ENCODE results near the gene PPFIA3. TPM values are rescaled to one million over a fixed set of nuclear protein-coding genes. Genes with fewer than 3 reads are reported as not detected.

Gene PPFIA3
- total RNA-seq, 1 donor, result 1.1 TPM

DNA sequence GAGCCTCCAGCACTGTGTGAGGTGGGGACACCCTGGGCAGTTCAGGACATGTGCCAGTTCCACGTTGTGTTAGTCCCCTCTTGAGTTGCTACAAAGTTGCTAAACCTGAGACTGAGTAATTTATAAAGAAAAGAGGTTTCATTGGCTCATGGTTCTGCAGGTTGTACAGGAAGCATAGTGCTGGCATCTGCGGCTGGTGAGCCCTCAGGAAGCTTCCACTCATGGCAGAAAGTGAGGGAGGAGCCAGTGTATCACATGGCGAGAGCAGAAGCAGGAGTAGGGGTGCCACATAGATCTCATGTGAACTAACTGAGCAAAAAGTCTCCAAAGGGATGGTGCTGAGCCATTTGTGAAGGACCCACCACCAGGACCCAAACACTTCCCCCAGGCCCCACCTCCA, 71.4 kb downstream of the PPFIA3 start:
- Histone ChIP-seq H2AFZ (ENCODE audit: low read length) (no peak overlapping the region), H3K27me3 (ENCODE audit: insufficient read depth, low read length) (no peaks in the 10 kb centered on the region), H3K79me2 (ENCODE audit: insufficient read depth, low read length) (no peaks in the 10 kb centered on the region), H3K36me3 (ENCODE audit: insufficient read depth, low read length) (peaks cover 70% of the 10 kb centered on the region), H3K4me3 (ENCODE audit: insufficient read depth, low read length) (no peak overlapping the region), H3K4me2 (ENCODE audit: insufficient read depth, low read length) (no peak overlapping the region), H3K4me1 (ENCODE audit: insufficient read depth, low read length) (no peaks in the 10 kb centered on the region), H4K20me1 (ENCODE audit: insufficient read depth, low read length) (no peaks in the 10 kb centered on the region), H3K9me3 (ENCODE audit: low read depth, low read length) (peaks cover 2% of the 10 kb centered on the region), H3K27ac (ENCODE audit: low read depth, low read length) (no peak overlapping the region)
- TF ChIP-seq, protein P1, sequence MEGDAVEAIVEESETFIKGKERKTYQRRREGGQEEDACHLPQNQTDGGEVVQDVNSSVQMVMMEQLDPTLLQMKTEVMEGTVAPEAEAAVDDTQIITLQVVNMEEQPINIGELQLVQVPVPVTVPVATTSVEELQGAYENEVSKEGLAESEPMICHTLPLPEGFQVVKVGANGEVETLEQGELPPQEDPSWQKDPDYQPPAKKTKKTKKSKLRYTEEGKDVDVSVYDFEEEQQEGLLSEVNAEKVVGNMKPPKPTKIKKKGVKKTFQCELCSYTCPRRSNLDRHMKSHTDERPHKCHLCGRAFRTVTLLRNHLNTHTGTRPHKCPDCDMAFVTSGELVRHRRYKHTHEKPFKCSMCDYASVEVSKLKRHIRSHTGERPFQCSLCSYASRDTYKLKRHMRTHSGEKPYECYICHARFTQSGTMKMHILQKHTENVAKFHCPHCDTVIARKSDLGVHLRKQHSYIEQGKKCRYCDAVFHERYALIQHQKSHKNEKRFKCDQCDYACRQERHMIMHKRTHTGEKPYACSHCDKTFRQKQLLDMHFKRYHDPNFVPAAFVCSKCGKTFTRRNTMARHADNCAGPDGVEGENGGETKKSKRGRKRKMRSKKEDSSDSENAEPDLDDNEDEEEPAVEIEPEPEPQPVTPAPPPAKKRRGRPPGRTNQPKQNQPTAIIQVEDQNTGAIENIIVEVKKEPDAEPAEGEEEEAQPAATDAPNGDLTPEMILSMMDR (IDR thresholded peaks at IDR 0.05; ENCODE audit: extremely low read depth, low read depth, low read length), result no peak
- DNase-seq (ENCODE audit: insufficient read length, low spot score, missing footprints), result no peak

DNA sequence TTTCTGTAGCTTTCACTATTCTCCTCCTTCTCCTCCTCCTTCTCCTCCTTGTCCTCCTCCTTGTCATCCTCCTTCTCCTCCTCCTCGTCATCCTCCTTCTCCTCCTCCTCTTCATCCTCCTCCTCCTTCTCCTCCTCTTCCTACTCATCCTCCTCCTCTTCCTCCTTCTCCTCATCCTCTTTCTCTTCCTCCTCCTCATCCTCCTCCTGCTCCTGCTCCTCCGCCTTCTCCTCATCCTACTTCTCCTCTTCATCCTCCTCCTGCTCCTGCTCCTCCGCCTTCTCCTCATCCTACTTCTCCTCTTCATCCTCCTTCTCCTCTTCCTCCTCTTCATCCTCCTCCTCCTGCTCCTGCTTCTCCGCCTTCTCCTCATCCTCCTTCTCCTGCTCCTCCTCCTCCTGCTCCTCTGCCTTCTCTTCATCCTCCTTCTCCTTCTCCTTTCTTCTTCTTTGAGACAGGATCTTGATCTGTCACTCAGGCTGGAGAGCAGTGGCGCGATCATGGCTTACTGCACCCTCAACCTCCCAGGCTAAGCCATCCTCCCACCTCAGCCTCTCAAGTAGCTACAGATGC, 74.6 kb downstream of the PPFIA3 start:
- H3K9me3 ChIP-seq (ENCODE audit: low read depth, low read length), result peaks cover 2% of the 10 kb centered on the region
- TF ChIP-seq, protein P1 (IDR thresholded peaks at IDR 0.05; ENCODE audit: extremely low read depth, low read depth, low read length), result no peak
- no peak overlapping the region for H2AFZ ChIP-seq (ENCODE audit: low read length)
- no peaks in the 10 kb centered on the region for H3K27me3 ChIP-seq (ENCODE audit: insufficient read depth, low read length)
- peaks cover 42% of the 10 kb centered on the region for H3K36me3 ChIP-seq (ENCODE audit: insufficient read depth, low read length)
- no peak overlapping the region for H3K4me2 ChIP-seq (ENCODE audit: insufficient read depth, low read length)
- DNase-seq (ENCODE audit: insufficient read length, low spot score, missing footprints), result no peak
- no peak overlapping the region for H3K27ac ChIP-seq (ENCODE audit: low read depth, low read length)
- no peaks in the 10 kb centered on the region for H3K79me2 ChIP-seq (ENCODE audit: insufficient read depth, low read length)
- H4K20me1 ChIP-seq (ENCODE audit: insufficient read depth, low read length), result no peaks in the 10 kb centered on the region
- H3K4me3 ChIP-seq (ENCODE audit: insufficient read depth, low read length), result no peak overlapping the region
- H3K4me1 ChIP-seq (ENCODE audit: insufficient read depth, low read length), result peaks cover 5% of the 10 kb centered on the region

DNA sequence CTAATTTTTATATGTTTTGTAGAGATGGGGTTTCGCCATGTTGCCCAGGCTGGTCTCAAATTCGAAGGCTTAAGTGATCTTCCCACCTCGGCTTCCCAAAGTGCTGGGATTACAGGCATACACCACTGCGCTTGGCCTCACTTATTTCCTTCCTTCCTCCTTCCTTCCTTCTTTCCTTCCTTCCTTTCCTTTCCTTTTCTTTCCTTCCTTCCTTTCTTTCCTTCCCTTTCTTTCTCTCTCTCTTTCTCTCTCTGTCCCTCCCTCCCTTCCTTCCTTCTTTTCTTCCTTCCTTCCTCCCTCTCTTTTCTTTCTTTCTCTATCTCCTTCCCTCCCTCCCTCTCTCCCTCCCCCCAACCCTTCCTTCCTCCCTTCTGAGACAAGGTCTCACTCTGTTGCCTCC, 75.1 kb downstream of the PPFIA3 start:
- peaks cover 7% of the 10 kb centered on the region for H3K4me1 ChIP-seq (ENCODE audit: insufficient read depth, low read length)

DNA sequence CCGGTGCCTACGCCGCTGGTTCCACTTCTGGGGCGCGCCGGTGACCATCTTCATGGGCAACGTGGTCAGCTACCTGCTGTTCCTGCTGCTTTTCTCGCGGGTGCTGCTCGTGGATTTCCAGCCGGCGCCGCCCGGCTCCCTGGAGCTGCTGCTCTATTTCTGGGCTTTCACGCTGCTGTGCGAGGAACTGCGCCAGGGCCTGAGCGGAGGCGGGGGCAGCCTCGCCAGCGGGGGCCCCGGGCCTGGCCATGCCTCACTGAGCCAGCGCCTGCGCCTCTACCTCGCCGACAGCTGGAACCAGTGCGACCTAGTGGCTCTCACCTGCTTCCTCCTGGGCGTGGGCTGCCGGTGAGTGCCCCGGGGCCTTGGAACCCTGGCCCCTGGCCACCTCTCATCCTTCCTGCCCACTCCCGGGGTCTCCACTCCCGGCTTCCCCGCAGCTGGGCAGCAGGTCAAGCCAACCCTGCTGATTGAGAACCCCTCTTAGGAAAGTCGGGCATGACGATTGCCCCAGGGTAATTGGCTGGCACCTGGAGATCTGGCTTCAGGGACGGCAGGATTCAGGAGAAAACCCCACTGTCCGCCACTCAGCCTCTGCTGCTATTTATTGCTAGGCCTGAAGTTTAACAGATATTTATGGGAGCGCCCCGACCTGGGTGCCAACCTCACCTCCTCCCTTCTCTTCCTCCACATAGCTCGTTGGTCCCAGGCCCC, 77.3 kb downstream of the PPFIA3 start:
- Histone ChIP-seq H4K20me1 (ENCODE audit: insufficient read depth, low read length) (no peaks in the 10 kb centered on the region), H2AFZ (ENCODE audit: low read length) (no peak overlapping the region), H3K79me2 (ENCODE audit: insufficient read depth, low read length) (no peaks in the 10 kb centered on the region), H3K4me1 (ENCODE audit: insufficient read depth, low read length) (peaks cover 7% of the 10 kb centered on the region), H3K9me3 (ENCODE audit: low read depth, low read length) (no peaks in the 10 kb centered on the region), H3K4me3 (ENCODE audit: insufficient read depth, low read length) (no peak overlapping the region), H3K27me3 (ENCODE audit: insufficient read depth, low read length) (no peaks in the 10 kb centered on the region), H3K4me2 (ENCODE audit: insufficient read depth, low read length) (no peak overlapping the region), H3K27ac (ENCODE audit: low read depth, low read length) (no peak overlapping the region), H3K36me3 (ENCODE audit: insufficient read depth, low read length) (peaks cover 36% of the 10 kb centered on the region)
- TF ChIP-seq, protein P1 (IDR thresholded peaks at IDR 0.05; ENCODE audit: extremely low read depth, low read depth, low read length), result no peak
- DNase-seq (ENCODE audit: insufficient read length, low spot score, missing footprints), result no peak

More for the DNA sequence above, 75.1 kb downstream of the PPFIA3 start:
- Histone ChIP-seq H2AFZ (ENCODE audit: low read length) (no peak overlapping the region), H3K36me3 (ENCODE audit: insufficient read depth, low read length) (peaks cover 37% of the 10 kb centered on the region), H3K27me3 (ENCODE audit: insufficient read depth, low read length) (no peaks in the 10 kb centered on the region), H3K4me3 (ENCODE audit: insufficient read depth, low read length) (no peak overlapping the region), H3K4me2 (ENCODE audit: insufficient read depth, low read length) (no peak overlapping the region), H3K9me3 (ENCODE audit: low read depth, low read length) (peaks cover 2% of the 10 kb centered on the region), H3K27ac (ENCODE audit: low read depth, low read length) (no peak overlapping the region), H4K20me1 (ENCODE audit: insufficient read depth, low read length) (no peaks in the 10 kb centered on the region), H3K79me2 (ENCODE audit: insufficient read depth, low read length) (no peaks in the 10 kb centered on the region)
- TF ChIP-seq, protein P1 (IDR thresholded peaks at IDR 0.05; ENCODE audit: extremely low read depth, low read depth, low read length), result no peak
- no peak for DNase-seq (ENCODE audit: insufficient read length, low spot score, missing footprints)

All from osteoblast (primary cell).